ENCODE data around the gene MAP4K2.

The MAP4K2 gene

DNA sequence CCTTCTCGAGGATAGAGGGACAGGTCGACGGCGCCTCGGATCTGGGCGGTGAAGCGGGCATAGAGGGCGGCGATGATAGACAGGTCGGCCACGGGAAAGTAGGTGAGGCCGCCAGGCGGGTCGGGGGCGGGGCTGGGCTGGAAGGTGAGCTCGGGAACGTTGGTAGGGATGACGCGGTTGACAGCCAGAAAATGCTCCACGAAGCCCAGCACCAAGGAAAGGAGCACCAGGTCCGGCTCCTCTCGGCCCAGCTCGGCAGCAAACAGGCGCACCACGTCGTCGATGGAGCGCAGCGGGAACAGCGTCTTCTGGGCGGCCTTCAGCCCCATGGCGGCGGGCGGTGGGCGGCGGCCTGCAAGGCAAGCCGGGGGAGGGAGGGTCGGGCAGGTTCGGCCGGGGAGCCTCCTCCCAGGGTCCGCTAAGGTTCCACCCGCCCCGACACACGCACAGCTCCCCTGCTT is 6.8 kb upstream of the MAP4K2 start:
- peak overlapping the region; percentile 92 for H3K4me2 ChIP-seq (ENCODE audit: insufficient read depth, low read length)
- H3K27me3 ChIP-seq (ENCODE audit: insufficient read depth, low read length, poor library complexity): no peaks in the 10 kb centered on the region
- peak overlapping the region; percentile 98 for H2AFZ ChIP-seq (ENCODE audit: low read depth, low read length)
- TF ChIP-seq, protein P1, sequence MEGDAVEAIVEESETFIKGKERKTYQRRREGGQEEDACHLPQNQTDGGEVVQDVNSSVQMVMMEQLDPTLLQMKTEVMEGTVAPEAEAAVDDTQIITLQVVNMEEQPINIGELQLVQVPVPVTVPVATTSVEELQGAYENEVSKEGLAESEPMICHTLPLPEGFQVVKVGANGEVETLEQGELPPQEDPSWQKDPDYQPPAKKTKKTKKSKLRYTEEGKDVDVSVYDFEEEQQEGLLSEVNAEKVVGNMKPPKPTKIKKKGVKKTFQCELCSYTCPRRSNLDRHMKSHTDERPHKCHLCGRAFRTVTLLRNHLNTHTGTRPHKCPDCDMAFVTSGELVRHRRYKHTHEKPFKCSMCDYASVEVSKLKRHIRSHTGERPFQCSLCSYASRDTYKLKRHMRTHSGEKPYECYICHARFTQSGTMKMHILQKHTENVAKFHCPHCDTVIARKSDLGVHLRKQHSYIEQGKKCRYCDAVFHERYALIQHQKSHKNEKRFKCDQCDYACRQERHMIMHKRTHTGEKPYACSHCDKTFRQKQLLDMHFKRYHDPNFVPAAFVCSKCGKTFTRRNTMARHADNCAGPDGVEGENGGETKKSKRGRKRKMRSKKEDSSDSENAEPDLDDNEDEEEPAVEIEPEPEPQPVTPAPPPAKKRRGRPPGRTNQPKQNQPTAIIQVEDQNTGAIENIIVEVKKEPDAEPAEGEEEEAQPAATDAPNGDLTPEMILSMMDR (IDR thresholded peaks at IDR 0.05; ENCODE audit: borderline replicate concordance, extremely low read depth, low read length, poor library complexity, severe bottlenecking): no peak
- TF ChIP-seq EZH2 (IDR thresholded peaks at IDR 0.05; ENCODE audit: borderline replicate concordance, low read depth, low read length, severe bottlenecking): no peak
- 0 out of 2 replicates have a peak, but pooled peaks cover 6% of the 10 kb centered on the region for H4K20me1 ChIP-seq (ENCODE audit: insufficient read depth, low read length)
- H3K36me3 ChIP-seq (ENCODE audit: insufficient read depth, low read length): peaks cover 36% of the 10 kb centered on the region
- peaks cover 42% of the 10 kb centered on the region for H3K4me1 ChIP-seq (ENCODE audit: insufficient read depth, low read length)
- peak overlapping the region; percentile 73 for H3K27ac ChIP-seq (ENCODE audit: low read length)
- ATAC-seq (ENCODE audit: insufficient read depth, low read depth): peak; percentile 5; the same call in 2 of the 3 replicates
- H3K4me3 ChIP-seq (ENCODE audit: low read depth in 1 of 2, low read length in 2 of 2): peak overlapping the region; percentile 81 to 83; a peak in 3 of 4 replicates
- peaks cover 18% of the 10 kb centered on the region for H3K79me2 ChIP-seq (ENCODE audit: insufficient read depth, low read length)
- peak overlapping the region; percentile 74 for H3K9ac ChIP-seq (ENCODE audit: low read depth, low read length)
- H3K9me3 ChIP-seq (ENCODE audit: insufficient read depth, low read length, severe bottlenecking): no peaks in the 10 kb centered on the region
- DNase-seq: no peak

DNA sequence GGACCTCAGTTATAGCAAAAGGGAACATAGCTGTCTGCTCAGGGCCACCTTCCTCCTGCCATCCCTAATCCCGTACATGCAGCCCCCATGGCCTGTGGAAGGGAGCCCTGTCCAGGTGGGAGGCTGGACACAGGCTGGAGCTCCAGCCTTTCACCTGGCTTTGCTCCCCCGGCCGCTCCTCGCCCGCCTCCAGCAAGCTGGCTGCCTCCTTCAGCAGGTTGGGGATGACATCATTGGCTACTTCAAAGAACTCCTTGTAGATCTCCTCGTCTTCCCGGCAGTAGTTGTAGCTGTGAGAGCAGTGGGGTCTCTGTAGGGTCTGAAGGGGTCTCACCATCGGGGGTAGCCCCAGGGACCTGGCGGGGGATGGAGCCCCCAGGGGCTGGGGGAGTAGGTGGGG is 2.5 kb upstream of the MAP4K2 start:
- Histone ChIP-seq H3K4me1 (ENCODE audit: insufficient read depth, low read length) (peaks cover 64% of the 10 kb centered on the region), H3K4me3 (ENCODE audit: low read depth in 1 of 2, low read length in 2 of 2) (no peak overlapping the region), H3K36me3 (ENCODE audit: insufficient read depth, low read length) (peaks cover 38% of the 10 kb centered on the region), H3K4me2 (ENCODE audit: insufficient read depth, low read length) (no peak overlapping the region), H3K9me3 (ENCODE audit: insufficient read depth, low read length, severe bottlenecking) (no peaks in the 10 kb centered on the region), H3K27me3 (ENCODE audit: insufficient read depth, low read length, poor library complexity) (no peaks in the 10 kb centered on the region), H3K27ac (ENCODE audit: low read length) (no peak overlapping the region), H2AFZ (ENCODE audit: low read depth, low read length) (no peak overlapping the region), H3K79me2 (ENCODE audit: insufficient read depth, low read length) (peaks cover 18% of the 10 kb centered on the region), H3K9ac (ENCODE audit: low read depth, low read length) (no peak overlapping the region), H4K20me1 (ENCODE audit: insufficient read depth, low read length) (0 out of 2 replicates have a peak, but pooled peaks cover 6% of the 10 kb centered on the region)
- no peak for ATAC-seq (ENCODE audit: insufficient read depth, low read depth)
- TF ChIP-seq, protein P1 (IDR thresholded peaks at IDR 0.05; ENCODE audit: borderline replicate concordance, extremely low read depth, low read length, poor library complexity, severe bottlenecking): no peak
- no peak for TF ChIP-seq EZH2 (IDR thresholded peaks at IDR 0.05; ENCODE audit: borderline replicate concordance, low read depth, low read length, severe bottlenecking)
- DNase-seq: no peak

DNA sequence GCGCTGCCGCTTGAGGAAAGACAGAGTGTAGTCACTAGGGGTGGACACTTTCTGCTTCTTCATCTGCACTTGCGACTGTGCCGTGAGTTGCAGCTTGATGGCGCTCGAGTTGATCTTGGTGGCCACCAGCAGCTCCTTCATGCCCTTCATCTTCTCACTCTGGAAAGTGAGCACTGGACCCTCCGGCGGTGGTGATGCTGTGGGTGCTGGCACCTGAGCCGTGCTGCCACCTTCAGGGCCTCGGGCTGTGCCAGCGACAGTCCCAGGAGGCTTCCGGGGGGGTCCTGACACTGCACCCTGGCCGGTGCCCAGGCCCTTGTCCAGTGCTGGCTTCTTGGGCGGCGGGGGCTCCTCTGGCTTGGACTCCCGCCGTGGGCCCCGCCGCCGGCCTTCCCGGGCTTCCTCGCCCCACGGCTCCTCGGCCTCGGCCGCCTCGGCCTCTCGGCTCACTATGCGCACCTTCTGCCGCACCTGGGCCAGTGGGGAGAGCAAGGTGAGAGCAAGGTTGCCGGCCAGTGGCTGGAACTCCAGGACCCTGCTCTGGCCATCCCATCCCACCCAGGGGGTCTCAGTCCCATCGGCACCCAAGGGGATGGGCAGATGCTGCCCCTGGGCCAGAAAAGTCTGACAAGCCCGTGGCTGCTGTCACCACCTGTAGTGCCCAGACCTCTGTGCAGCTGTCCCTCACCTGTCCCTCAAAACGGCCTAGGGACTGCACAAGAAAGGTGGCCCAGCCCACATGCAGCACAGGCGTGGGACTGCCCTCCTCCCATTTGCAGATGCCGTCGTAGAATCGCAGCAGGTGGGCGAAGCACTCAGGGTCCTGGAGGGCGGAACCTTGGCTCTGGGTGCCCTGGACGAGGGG is 1.6 kb upstream of the MAP4K2 start:
- H3K9ac ChIP-seq (ENCODE audit: low read depth, low read length): peak overlapping the region; percentile 54
- H3K27ac ChIP-seq (ENCODE audit: low read length): peak overlapping the region; percentile 62; the same call in 1 of the 2 replicates

More for the DNA sequence above, 1.6 kb upstream of the MAP4K2 start:
- H2AFZ ChIP-seq (ENCODE audit: low read depth, low read length): no peak overlapping the region
- TF ChIP-seq, protein P1 (IDR thresholded peaks at IDR 0.05; ENCODE audit: borderline replicate concordance, extremely low read depth, low read length, poor library complexity, severe bottlenecking): peak; percentile 36
- TF ChIP-seq EZH2 (IDR thresholded peaks at IDR 0.05; ENCODE audit: borderline replicate concordance, low read depth, low read length, severe bottlenecking): no peak
- 0 out of 2 replicates have a peak, but pooled peaks cover 6% of the 10 kb centered on the region for H4K20me1 ChIP-seq (ENCODE audit: insufficient read depth, low read length)
- H3K27me3 ChIP-seq (ENCODE audit: insufficient read depth, low read length, poor library complexity): no peaks in the 10 kb centered on the region
- peak overlapping the region in 1 of 2 experiments; percentile 62; a peak in 2 of 4 replicates for H3K4me3 ChIP-seq (ENCODE audit: low read depth in 1 of 2, low read length in 2 of 2)
- H3K9me3 ChIP-seq (ENCODE audit: insufficient read depth, low read length, severe bottlenecking): no peaks in the 10 kb centered on the region
- H3K36me3 ChIP-seq (ENCODE audit: insufficient read depth, low read length): peaks cover 38% of the 10 kb centered on the region
- H3K4me2 ChIP-seq (ENCODE audit: insufficient read depth, low read length): peak overlapping the region; percentile 75
- H3K4me1 ChIP-seq (ENCODE audit: insufficient read depth, low read length): peaks cover 61% of the 10 kb centered on the region
- no peak for DNase-seq
- H3K79me2 ChIP-seq (ENCODE audit: insufficient read depth, low read length): peaks cover 12% of the 10 kb centered on the region
- no peak for ATAC-seq (ENCODE audit: insufficient read depth, low read depth)
